Effector memory CD4-positive, alpha-beta T cell (primary cell): ENCODE measurements around the gene TMEM150B.

Experiments used
- DNase-seq, 3 donors: peaks; one replicate each; pipeline ENCODE4 v3.0.0-alpha.2; 2020
- H3K27ac ChIP-seq: 2 replicates; pipeline ENCODE4 v1.7.0; 2013; ENCODE audit warnings: mild to moderate bottlenecking, low read length, moderate library complexity; ENCODE audit not compliant: insufficient read depth, poor library complexity, severe bottlenecking
- H3K27me3 ChIP-seq: replicated peaks from 2 replicates; pipeline ENCODE4 v1.7.0; 2013; ENCODE audit warnings: mild to moderate bottlenecking, low read length; ENCODE audit not compliant: insufficient read depth, control insufficient read depth, poor library complexity, severe bottlenecking
- H3K36me3 ChIP-seq: 2 replicates; pipeline ENCODE4 v1.7.0; 2013; ENCODE audit warnings: mild to moderate bottlenecking, low read length, moderate library complexity; ENCODE audit not compliant: control insufficient read depth, insufficient read depth
- H3K4me1 ChIP-seq: 2 replicates; pipeline ENCODE4 v1.7.0; 2013; ENCODE audit warnings: low read length, mild to moderate bottlenecking; ENCODE audit not compliant: control insufficient read depth, insufficient read depth, poor library complexity, severe bottlenecking
- H3K4me3 ChIP-seq: 2 replicates; pipeline ENCODE4 v1.7.0; 2013; ENCODE audit warnings: low read length, low read depth, mild to moderate bottlenecking; ENCODE audit not compliant: insufficient read depth, poor library complexity, severe bottlenecking
- H3K9me3 ChIP-seq: 2 replicates; pipeline ENCODE4 v1.7.0; 2013; ENCODE audit warnings: mild to moderate bottlenecking, low read length, moderate library complexity; ENCODE audit not compliant: control insufficient read depth

The TMEM150B gene

GRCh38 chr19:55319785-55320184 lies 5.4 kb downstream of the TMEM150B start:
- H3K4me3 ChIP-seq, result no peak overlapping the region
- DNase-seq, result no peak
- H3K27me3 ChIP-seq, result no peaks in the 10 kb centered on the region
- H3K4me1 ChIP-seq, result no peaks in the 10 kb centered on the region
- H3K9me3 ChIP-seq, result no peaks in the 10 kb centered on the region
- no peaks in the 10 kb centered on the region for H3K36me3 ChIP-seq
- no peak overlapping the region for H3K27ac ChIP-seq

GRCh38 chr19:55316646-55317045 lies 8.5 kb downstream of the TMEM150B start:
- Histone ChIP-seq H3K36me3 (no peaks in the 10 kb centered on the region), H3K27ac (no peak overlapping the region), H3K27me3 (no peaks in the 10 kb centered on the region), H3K9me3 (no peaks in the 10 kb centered on the region), H3K4me1 (no peaks in the 10 kb centered on the region), H3K4me3 (no peak overlapping the region)
- DNase-seq, result no peak

- DNase-seq, result no peak
- no peaks in the 10 kb centered on the region for H3K4me1 ChIP-seq
- no peaks in the 10 kb centered on the region for H3K36me3 ChIP-seq
- no peak overlapping the region for H3K27ac ChIP-seq
- no peak overlapping the region for H3K4me3 ChIP-seq
- no peaks in the 10 kb centered on the region for H3K9me3 ChIP-seq
- H3K27me3 ChIP-seq, result no peaks in the 10 kb centered on the region
Observed at GRCh38 chr19:55315956-55316525, 9.1 kb downstream of the TMEM150B start.

- H3K27me3 ChIP-seq, result no peaks in the 10 kb centered on the region
- H3K27ac ChIP-seq, result no peak overlapping the region
- no peaks in the 10 kb centered on the region for H3K36me3 ChIP-seq
- H3K9me3 ChIP-seq, result no peaks in the 10 kb centered on the region
- no peak overlapping the region for H3K4me3 ChIP-seq
- DNase-seq, result no peak
- no peaks in the 10 kb centered on the region for H3K4me1 ChIP-seq
Observed at GRCh38 chr19:55314396-55314795, 10.7 kb downstream of the TMEM150B start.

- no peaks in the 10 kb centered on the region for H3K36me3 ChIP-seq
- H3K27ac ChIP-seq, result no peak overlapping the region
- no peaks in the 10 kb centered on the region for H3K4me1 ChIP-seq
- H3K4me3 ChIP-seq, result no peak overlapping the region
- H3K9me3 ChIP-seq, result no peaks in the 10 kb centered on the region
- DNase-seq, result no peak
- H3K27me3 ChIP-seq, result no peaks in the 10 kb centered on the region
Observed at GRCh38 chr19:55312621-55313512, 12.3 kb downstream of the TMEM150B start.

- Histone ChIP-seq H3K27ac (no peak overlapping the region), H3K36me3 (no peaks in the 10 kb centered on the region), H3K9me3 (no peaks in the 10 kb centered on the region), H3K4me3 (no peak overlapping the region), H3K4me1 (no peaks in the 10 kb centered on the region), H3K27me3 (no peaks in the 10 kb centered on the region)
- DNase-seq, result no peak
Observed at GRCh38 chr19:55311797-55312196, 13.3 kb downstream of the TMEM150B start.

- Histone ChIP-seq H3K4me1 (no peaks in the 10 kb centered on the region), H3K9me3 (no peaks in the 10 kb centered on the region), H3K27ac (no peak overlapping the region), H3K27me3 (no peaks in the 10 kb centered on the region), H3K4me3 (no peak overlapping the region), H3K36me3 (no peaks in the 10 kb centered on the region)
- DNase-seq, result no peak
Observed at GRCh38 chr19:55311397-55311796, 13.7 kb downstream of the TMEM150B start.

GRCh38 chr19:55310498-55310897 lies 14.6 kb downstream of the TMEM150B start:
- H3K4me3 ChIP-seq, result no peak overlapping the region
- H3K4me1 ChIP-seq, result no peaks in the 10 kb centered on the region

GRCh38 chr19:55309448-55309847 lies 15.7 kb downstream of the TMEM150B start:
- Histone ChIP-seq H3K27me3 (no peaks in the 10 kb centered on the region), H3K36me3 (no peaks in the 10 kb centered on the region), H3K27ac (no peak overlapping the region), H3K9me3 (no peaks in the 10 kb centered on the region), H3K4me1 (no peaks in the 10 kb centered on the region), H3K4me3 (no peak overlapping the region)
- no peak for DNase-seq

More at GRCh38 chr19:55310498-55310897, 14.6 kb downstream of the TMEM150B start:
- Histone ChIP-seq H3K27me3 (no peaks in the 10 kb centered on the region), H3K9me3 (no peaks in the 10 kb centered on the region), H3K36me3 (no peaks in the 10 kb centered on the region), H3K27ac (no peak overlapping the region)
- DNase-seq, result no peak

- Histone ChIP-seq H3K36me3 (no peaks in the 10 kb centered on the region), H3K27ac (no peak overlapping the region), H3K4me3 (no peak overlapping the region), H3K9me3 (no peaks in the 10 kb centered on the region), H3K27me3 (no peaks in the 10 kb centered on the region), H3K4me1 (no peaks in the 10 kb centered on the region)
- no peak for DNase-seq
Observed at GRCh38 chr19:55308281-55308680, 16.9 kb downstream of the TMEM150B start.
